ENCODE measurements around the gene SDK2. TPM values are rescaled to one million over a fixed set of nuclear protein-coding genes. Genes with fewer than 3 reads are reported as not detected.

The SDK2 gene
- total RNA-seq, 4 donors from 2014 or later, result 1.4 to 6.8 (median 3.3) TPM

- no peaks in the 10 kb centered on the region for H3K27me3 ChIP-seq
- H3K36me3 ChIP-seq, result no peaks in the 10 kb centered on the region
- no peak overlapping the region for H3K27ac ChIP-seq
- WGBS, result 89% methylated on average over 22 of the region's 22 CpGs
- no peaks in the 10 kb centered on the region for H3K4me1 ChIP-seq
- H3K9me3 ChIP-seq, result no peaks in the 10 kb centered on the region
- no peak for TF ChIP-seq POLR2A (IDR thresholded peaks at IDR 0.05)
- no peak for TF ChIP-seq EP300 (IDR thresholded peaks at IDR 0.05)
- no peak for TF ChIP-seq POLR2AphosphoS5 (IDR thresholded peaks at IDR 0.05)
- no peak for TF ChIP-seq CTCF (IDR thresholded peaks at IDR 0.05)
- DNase-seq (ENCODE audit: low spot score in 2 of 2), result no peak
- H3K4me3 ChIP-seq, result no peak overlapping the region
These were observed 124.4 kb downstream of the SDK2 start for GRCh38 chr17:73519714-73520368.

- Histone ChIP-seq H3K36me3 (no peaks in the 10 kb centered on the region), H3K27me3 (no peaks in the 10 kb centered on the region), H3K4me1 (no peaks in the 10 kb centered on the region), H3K9me3 (no peaks in the 10 kb centered on the region), H3K4me3 (no peak overlapping the region), H3K27ac (no peak overlapping the region)
- TF ChIP-seq CTCF (IDR thresholded peaks at IDR 0.05) (no peak), POLR2AphosphoS5 (IDR thresholded peaks at IDR 0.05) (no peak), POLR2A (IDR thresholded peaks at IDR 0.05) (no peak), EP300 (IDR thresholded peaks at IDR 0.05) (no peak)
- DNase-seq (ENCODE audit: low spot score in 2 of 2), result no peak
- WGBS, result 98% methylated on average over 6 of the region's 6 CpGs
These were observed 125.2 kb downstream of the SDK2 start for GRCh38 chr17:73519011-73519410.

GRCh38 chr17:73516431-73516830 is 127.8 kb downstream of the SDK2 start:
- H3K4me3 ChIP-seq, result no peak overlapping the region
- H3K4me1 ChIP-seq, result no peaks in the 10 kb centered on the region
- no peak for TF ChIP-seq POLR2A (IDR thresholded peaks at IDR 0.05)
- no peak for TF ChIP-seq CTCF (IDR thresholded peaks at IDR 0.05)
- no peak for TF ChIP-seq EP300 (IDR thresholded peaks at IDR 0.05)
- no peak for TF ChIP-seq POLR2AphosphoS5 (IDR thresholded peaks at IDR 0.05)
- no peak overlapping the region for H3K27ac ChIP-seq
- no peaks in the 10 kb centered on the region for H3K36me3 ChIP-seq
- H3K27me3 ChIP-seq, result no peaks in the 10 kb centered on the region
- WGBS, result 93% methylated on average over 11 of the region's 11 CpGs
- no peak for DNase-seq (ENCODE audit: low spot score in 2 of 2)
- no peaks in the 10 kb centered on the region for H3K9me3 ChIP-seq

GRCh38 chr17:73514146-73514863 is 129.9 kb downstream of the SDK2 start:
- WGBS, result 87% methylated on average over 12 of the region's 13 CpGs

More at GRCh38 chr17:73514146-73514863, 129.9 kb downstream of the SDK2 start:
- H3K27me3 ChIP-seq, result peaks cover 3% of the 10 kb centered on the region
- no peaks in the 10 kb centered on the region for H3K9me3 ChIP-seq
- H3K4me1 ChIP-seq, result no peaks in the 10 kb centered on the region
- no peak overlapping the region for H3K27ac ChIP-seq
- no peak for DNase-seq (ENCODE audit: low spot score in 2 of 2)
- H3K36me3 ChIP-seq, result no peaks in the 10 kb centered on the region
- no peak for TF ChIP-seq EP300 (IDR thresholded peaks at IDR 0.05)
- no peak for TF ChIP-seq CTCF (IDR thresholded peaks at IDR 0.05)
- TF ChIP-seq POLR2AphosphoS5 (IDR thresholded peaks at IDR 0.05), result no peak
- TF ChIP-seq POLR2A (IDR thresholded peaks at IDR 0.05), result no peak
- H3K4me3 ChIP-seq, result no peak overlapping the region
